HG03066 (cell line): ENCODE results near the gene RBFOX1.

Experiments used
- ATAC-seq: cut with Tn5 transposase; IDR thresholded peaks from one replicate; pipeline ENCODE4 v1.9.1; 2021; ENCODE audit warnings: low read depth; ENCODE audit not compliant: unreplicated experiment

The RBFOX1 gene

DNA sequence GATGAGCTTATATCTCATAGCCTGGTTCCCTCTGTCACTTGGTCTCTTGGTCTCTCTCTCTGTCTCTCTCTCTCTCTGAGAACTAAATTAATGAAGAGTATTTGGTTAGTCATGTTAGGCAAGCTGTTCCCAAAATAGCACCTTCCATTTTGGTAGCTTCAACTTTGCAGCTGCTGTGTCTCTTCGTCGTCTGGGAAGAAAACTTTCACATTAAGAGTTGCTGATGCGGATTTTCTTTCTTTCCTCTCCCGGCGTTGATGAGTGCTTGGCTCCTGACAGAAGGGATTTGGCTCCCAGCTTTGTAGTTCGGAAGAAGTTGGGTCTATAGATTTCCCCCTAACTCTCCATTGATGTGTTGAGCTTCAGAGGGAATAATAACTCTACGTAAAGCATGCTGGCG, at the start of gene RBFOX1:
RBFOX1 (plus strand) TSS at position 235 of the 400 bp plus-strand sequence.
- no peak for ATAC-seq

DNA sequence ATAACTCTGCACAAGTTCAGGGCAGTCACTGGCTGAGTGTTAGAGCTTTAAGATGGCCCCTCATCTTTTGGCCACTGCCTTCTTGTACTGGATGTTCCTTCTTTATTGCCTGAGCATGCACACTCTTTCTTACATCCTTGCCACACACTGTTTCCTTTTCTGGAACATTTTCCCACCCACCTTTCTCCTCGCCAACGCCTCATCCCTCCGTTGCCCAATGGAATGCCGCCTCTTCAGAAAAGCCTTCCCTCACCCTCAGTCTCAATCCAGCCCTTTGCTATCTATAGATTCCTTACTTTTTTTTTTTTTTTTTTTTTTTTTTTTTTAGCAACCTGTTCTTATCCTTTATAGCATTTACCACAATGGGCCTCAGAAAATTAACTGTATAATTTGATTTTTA, 47.9 kb upstream of the RBFOX1 start:
- ATAC-seq = no peak

DNA sequence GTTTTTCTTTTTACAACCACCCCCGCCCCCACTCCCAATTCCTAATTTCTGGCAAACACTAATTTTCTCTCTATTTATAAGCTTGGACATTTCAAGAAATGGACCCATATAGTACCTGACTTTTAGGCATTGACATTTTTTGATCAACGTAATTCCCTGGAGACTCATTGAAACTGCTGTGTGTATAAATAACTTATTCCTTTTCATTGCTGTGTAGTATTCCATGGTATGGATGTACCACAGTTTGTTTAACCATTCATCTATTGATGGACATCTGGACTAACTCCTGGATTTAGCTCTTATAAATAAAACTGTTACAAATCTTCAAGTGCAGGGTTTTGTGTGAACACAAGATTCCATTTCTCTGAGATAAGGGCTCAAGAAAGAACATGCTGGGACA, 47.1 kb upstream of the RBFOX1 start:
- ATAC-seq = no peak

DNA sequence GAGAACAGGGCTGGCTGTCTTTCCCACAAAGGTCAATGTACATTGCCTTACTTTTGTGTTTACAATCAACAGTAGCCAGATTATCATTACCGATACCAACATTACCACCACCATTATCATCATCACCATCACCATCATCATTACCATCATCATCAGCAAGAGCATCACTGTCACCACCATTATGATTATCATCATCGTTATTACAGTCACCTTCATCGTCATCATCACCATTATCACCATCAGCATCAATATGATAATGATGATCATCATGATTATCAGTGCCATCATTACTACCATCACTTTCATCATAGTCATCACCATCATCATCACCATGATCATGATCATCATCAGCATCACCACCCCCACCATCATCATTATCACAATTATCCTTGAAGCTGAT, 43.3 kb upstream of the RBFOX1 start:
- ATAC-seq = no peak

DNA sequence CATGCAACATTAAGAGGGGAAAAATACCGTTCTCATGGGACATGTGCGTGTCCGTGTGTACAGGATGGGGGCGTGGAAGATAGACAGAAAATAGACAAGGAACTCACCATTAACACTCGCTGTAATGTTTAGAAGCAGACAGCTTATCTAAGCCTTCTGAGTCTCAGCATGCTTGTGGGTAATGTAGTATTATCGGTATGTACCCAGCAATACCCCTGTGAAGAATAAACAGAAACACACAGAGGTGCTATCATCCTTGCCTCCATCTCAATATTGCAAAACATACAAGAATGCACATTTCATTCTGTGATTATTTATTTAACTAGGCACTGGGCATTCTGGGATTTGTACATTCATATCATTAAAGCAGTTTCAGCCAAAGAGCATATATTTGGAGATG, 42.0 kb upstream of the RBFOX1 start:
- ATAC-seq = no peak

DNA sequence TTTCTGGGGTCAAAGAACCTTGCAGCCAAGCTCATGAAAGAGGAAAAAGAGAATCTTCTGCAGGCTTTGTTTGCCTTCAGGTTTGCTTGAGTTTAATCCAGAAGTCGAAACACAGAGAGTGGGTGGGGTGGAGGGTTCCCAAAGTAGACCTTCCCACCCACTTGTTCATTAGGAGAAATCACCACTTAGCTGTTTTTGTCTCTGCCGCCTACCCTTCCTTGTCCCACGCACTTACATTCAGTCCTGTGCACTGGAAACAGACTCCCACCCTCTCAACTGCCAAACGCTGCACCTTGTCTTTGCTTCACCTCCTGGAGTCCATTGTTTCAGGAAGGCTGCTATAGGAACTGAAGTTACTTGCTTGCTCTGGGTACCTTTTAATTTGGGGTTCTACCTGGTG, 38.6 kb upstream of the RBFOX1 start:
- no peak for ATAC-seq

DNA sequence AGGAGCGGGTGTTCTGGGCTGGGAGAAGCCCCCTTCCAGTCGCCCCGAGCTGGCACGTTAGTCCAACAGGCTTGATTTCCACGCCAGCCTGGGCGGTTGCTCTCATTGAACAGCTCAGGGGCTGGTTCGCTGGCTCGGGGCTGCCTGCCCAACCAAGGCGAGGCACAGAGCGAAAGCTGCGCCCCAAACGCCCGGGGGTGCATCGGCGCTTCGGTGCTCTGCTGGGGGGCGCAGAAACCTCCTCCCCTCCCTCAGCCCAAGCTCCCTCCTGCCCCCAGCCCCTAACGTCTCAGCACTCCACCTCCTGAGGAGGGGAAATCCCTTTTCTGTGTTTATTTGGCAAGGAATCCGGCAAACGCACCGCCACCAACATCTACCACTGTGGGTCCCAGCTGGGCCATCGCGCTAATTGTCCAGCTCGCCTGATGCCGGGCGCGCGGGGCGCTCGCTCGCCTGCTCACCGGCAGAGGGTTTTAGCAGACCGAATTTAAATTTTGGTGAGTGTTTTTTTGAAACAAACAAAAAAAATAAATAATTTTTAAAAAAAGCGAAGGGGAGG, 29.5 kb upstream of the RBFOX1 start:
- no peak for ATAC-seq

DNA sequence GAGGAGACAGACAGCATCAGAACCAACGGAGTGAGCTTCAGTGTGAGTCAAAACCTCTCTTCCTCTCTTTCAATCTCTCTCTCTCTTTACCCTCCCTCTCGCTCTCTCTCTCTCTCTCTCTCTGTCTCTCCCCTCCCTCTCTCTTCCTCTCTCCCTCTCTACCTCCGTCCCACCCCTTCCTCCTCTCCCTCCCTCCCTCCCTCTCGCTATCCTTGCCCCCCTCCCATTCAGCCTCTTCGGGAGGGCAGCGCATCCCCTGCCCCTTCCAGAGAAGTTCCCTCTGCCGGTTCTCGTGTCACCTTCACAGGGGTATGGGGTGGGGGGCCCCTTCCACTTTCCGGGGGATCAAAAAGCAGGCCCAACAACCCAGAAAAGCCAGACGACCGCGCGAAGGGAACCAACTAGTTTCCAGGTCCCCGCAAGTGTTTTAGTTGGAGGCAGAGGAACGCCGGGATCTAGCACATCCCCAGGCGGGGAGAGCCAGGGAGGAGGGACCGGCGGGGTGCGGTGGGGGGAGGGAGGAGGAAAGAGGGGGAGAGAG, 28.9 kb upstream of the RBFOX1 start:
- ATAC-seq = no peak

DNA sequence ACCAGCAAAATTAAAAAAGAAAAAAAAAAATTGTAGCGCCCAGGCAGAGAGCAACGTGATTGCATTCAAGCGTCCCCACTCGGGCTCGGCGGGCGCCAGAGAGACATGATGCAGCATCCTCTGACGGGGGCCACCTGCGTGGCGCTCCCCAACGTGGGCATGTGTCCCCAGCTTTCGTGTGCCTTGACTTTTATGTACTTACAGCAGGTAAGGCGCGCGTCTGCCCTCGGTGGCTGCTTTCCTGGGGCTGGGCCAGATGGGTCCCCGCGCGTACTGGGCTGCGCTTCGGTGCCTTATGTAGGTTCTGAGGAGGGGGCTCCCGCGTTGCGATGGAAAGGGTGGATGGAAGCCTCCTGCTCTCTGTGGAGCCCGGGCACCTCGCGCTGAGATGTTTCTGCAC, 28.4 kb upstream of the RBFOX1 start:
- ATAC-seq = no peak

DNA sequence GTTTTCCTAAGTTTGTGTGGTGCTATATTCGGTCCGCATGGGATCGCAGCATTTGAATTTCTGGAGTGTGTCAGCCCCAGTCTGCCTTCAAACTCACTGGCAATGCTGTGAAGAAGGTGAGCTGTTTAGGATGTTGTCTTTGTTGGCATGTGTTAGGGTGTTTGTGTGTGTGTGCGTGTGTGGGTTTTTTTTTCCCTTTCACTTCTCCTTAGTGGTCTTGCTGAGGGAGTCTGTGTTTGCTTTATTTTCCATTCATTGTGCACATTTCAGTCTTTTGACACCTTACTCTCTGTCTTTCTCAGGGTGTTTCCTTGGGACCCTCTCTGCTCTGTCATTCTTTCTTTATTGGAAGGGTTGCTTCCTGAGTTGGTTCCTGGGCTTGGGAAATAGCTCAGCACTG, 27.7 kb upstream of the RBFOX1 start:
- ATAC-seq = no peak

DNA sequence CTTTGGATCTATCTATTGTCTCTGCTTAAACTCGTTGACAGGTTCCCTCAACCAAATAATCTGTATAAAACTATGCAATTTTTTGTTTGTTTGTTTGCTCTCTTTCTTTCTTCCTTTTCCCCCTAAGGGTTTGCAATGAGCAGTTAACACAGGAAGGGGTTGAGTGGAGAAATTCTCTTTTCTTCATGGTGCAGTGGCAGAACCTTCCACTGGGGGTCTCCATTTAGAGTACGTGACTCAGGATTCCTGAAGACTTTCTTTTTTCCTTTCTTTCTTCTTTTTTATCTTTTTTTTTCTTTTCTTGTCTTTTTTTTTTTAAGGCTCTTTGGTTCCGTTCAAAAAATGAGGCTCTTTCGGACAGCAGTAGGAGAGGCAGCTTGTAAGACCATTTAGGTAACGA, 19.5 kb upstream of the RBFOX1 start:
- no peak for ATAC-seq

DNA sequence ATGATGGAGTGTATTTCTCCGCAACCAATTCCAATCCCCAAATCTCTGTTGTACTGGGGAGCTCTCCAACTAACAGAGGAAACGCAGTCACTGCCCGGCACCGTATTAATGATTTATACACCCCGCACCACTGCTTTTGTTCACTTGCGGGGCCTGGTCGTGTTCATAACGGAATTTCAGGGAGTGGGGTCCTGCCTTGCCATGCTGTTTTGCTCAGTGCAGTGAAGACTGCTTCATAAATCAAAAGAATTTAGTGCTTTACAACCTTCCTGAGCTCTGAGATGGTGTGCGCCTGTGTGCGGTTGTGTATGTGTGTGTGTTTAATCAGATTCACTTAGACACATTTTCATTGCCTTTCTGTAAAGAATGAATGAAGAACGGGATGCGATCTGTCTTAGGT, 18.5 kb upstream of the RBFOX1 start:
- ATAC-seq = no peak

DNA sequence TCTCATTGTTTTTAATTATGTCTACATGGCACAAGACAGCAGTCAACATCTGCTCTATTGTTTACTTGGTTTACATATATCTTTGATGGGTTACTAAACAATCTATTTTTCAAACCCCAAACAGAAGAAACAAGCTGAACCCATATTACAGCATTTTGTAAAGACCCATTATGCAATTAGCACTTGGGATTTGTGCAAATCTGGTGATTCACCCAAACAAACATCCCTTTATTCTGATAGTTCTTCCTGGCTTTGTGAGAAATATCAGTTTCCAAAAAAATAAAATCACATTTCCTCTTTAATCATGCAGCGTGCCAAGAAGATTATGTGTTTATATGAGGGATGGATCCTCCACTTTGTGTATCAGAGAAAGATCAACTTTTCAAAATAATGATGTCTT, 16.8 kb upstream of the RBFOX1 start:
- no peak for ATAC-seq

DNA sequence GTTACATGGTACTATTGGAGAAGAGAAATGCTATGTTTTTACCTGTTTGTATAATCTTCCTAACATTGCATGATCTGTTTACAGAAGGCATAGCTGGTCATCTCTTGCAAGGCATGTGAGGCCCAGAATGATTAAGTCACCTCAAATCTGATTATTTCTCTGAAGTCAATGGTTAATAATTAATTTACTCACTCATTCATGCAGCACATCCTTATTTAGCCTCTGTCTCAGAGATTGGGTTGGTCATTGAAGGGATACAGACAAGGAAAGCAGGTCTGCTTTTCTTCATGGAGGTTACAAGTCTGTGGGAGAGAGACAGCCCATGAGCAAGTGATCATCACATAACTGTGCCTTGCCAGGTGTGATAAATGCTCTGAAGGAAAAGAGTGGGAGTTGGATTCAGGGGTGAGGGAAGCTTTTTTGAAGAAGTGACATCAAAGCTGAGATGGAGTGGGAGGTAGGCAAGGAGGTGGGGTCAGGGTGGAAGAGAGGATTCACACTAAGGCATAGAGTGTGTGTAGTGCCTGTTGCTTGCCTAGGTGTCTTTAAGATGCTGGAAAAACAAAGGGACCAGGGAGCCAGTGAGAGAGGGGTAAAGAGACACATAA, 16.3 kb upstream of the RBFOX1 start:
- no peak for ATAC-seq

DNA sequence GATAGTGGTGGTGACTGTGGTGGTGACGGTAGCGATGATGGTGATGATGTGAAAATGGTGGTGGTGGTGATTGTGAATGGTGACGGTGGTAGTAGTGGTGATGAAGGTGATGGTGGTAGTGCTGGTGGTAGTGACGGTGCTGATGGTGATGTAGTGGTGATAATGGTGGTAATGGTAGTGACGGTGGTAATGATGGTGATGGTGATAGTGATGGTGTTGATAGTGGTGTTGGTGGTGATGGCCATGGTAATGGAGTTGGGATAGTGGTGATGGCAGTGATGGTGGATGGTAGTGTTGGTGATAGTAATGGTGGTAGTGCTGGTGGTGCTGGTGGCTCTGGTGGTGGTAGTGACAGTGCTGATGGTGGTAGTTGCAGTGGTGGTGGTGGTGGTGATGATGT, 14.7 kb upstream of the RBFOX1 start:
- no peak for ATAC-seq

DNA sequence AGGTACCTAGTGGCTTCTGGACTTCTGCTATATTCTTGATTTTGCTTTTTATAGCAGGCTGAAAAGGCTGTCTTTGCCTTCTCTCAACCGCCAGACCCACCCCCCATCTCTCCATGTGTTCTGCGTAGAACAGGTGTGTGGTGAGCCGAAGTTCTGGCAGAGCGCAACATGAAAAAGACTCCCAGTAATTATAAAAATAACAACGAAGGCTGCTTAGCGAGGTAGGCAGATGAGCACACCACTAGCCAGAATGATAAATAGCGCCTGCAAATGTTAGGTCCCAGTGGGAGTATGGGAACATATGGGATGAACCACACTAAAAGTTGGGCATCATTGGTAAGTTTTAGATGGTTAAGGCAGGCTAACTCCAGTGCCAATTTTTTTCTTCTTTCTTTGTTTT, 14.0 kb upstream of the RBFOX1 start:
- ATAC-seq = no peak

DNA sequence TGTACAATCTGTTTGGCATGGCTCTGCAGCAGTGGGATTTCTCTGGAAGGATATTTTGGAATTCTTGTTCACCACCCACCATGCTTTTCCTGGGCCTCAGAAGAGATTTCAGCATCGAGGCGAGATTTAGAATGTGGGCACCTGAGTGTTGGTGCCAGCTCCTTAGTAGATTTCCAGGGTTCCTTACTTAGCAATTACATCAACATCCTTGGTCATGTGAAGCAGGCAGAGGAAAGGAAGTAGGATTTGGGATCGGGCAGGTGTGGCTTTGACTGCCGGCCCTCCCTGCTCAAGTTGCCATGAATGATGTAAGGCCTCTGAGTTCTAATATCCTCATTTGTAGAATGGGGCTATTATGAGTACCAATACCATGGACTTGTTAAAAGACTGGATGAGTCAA, 13.1 kb upstream of the RBFOX1 start:
- no peak for ATAC-seq

DNA sequence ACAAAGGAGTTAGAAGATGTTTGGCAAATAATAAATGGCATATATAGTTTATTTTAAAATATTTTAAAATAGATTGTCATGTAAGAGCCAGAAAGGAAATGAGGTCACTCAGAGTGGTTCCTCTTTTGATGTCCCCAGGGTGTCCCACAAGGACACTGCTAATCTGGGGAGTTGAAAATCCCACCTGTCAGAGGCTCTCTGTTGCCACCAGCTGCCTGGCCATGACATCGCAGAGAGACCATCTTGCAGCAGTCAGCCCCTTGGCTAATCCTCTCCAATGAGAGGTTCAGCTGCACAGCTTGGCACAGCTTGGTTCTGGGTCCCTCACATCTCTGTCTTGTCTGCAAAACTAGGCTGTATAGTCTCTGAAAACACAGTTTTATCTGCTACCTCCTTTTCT, 11.0 kb upstream of the RBFOX1 start:
- ATAC-seq = no peak

DNA sequence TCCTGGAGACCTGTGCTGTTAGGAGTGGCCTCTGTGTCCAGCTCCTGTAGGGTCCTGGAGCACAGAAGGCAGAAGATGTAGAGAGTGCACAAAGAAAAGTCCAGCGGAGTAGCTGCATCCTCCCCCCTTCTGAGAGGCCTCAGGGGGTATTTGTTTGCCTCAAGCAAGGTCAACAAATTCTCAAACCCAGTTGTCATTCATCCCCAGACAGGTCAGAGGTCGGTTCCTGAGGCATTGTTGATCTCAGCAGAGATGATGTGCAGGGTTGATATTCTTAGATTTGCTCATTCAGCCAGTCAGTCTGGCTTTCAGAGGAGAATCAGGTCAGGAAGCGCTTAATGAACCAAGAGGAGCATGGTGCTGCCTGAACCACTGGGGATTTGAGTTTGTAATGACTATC, 8.3 kb upstream of the RBFOX1 start:
- ATAC-seq = no peak

DNA sequence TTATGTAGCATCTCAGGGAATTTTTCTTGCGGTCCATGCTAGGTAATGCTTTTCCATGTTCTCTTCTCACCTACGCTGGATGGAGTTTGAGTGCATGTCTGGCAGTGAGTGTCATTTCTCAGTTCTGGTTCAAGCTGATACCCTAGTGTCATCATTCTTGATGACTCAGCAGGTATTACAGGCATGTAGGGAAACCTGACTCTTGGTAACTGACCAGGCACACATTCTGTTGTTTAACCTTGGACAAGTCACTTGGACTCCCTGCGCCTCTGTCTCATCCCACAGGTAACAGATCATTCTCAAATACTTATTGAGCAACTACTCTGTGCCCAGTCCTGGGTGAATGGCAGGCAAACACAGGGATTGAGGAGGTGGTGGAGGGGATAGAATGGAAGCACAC, 6.8 kb upstream of the RBFOX1 start:
- ATAC-seq = no peak

DNA sequence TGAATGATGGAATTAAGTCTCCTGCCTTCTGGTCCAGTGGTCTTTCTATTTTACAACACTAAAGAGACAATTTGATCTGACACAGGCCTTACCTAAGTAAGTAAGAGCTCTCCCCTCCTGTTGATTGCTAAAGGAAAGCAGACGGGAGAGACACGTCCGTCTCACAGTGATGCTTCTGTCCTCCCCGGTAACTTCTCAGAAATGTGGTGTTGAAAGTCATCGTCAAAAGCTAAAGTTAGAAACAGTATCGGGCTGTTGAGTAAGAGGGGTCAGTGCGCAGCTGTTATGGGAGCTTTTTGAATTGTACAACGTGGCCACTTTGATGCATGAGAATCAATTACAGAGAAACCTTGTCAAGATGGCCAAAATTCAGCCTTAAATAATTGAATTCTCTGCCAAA, 1.9 kb upstream of the RBFOX1 start:
- no peak for ATAC-seq

DNA sequence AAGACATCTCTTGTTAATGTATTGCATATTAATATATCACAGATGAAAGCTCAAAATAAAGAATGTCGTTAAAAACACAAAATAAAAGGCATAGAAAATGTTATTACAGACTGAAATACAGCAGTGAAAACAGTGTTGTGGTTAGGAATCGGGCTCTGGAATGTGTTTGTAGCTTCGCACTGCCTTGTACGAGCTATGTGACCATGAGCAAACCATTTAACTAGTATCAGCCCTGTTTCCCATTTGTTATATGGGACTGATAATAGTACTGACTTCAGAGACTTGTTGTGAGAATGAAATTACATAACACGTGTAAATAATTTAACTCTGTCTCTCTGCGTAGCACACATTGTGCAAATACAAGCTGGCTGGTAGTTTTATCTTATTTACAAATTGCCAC, 648 bp upstream of the RBFOX1 start:
- ATAC-seq = no peak
